HepG2 (cell line): ENCODE results near the gene ARRDC1. TPM values are rescaled to one million over a fixed set of nuclear protein-coding genes. Genes with fewer than 3 reads are reported as not detected.

Source experiments
- ARID4A ChIP-seq: sonication (generic); formaldehyde crosslinking; IDR thresholded peaks from 2 replicates; pipeline ENCODE4 v1.5.0; 2020; ENCODE audit warnings: mild to moderate bottlenecking, missing genetic modification reagents, borderline replicate concordance
- ARID5B ChIP-seq: IDR thresholded peaks from 2 replicates; pipeline ENCODE4 v1.4.0; 2020; ENCODE audit warnings: mild to moderate bottlenecking, missing genetic modification reagents
- BCL3 ChIP-seq: sonication (generic); formaldehyde crosslinking; IDR thresholded peaks from 2 replicates; pipeline ENCODE4 v1.5.1; 2020; ENCODE audit warnings: mild to moderate bottlenecking, missing genetic modification reagents, moderate library complexity
- KAT8 ChIP-seq: IDR thresholded peaks from 2 replicates; pipeline ENCODE4 v1.6.1; 2016; ENCODE audit warnings: missing genetic modification reagents, missing compliant biosample characterization
- KMT2B ChIP-seq: IDR thresholded peaks from 2 replicates; pipeline ENCODE4 v1.6.1; 2016; ENCODE audit warnings: missing genetic modification reagents, missing compliant biosample characterization
- MIER2 ChIP-seq: IDR thresholded peaks from 2 replicates; pipeline ENCODE4 v1.6.1; 2016; ENCODE audit warnings: missing biosample characterization, missing genetic modification reagents
- MTF1 ChIP-seq: sonication (generic); formaldehyde crosslinking; IDR thresholded peaks from 2 replicates; pipeline ENCODE4 v1.5.0; 2020; ENCODE audit warnings: missing genetic modification reagents
- RAD21 ChIP-seq: fragments of 450-650 bp; formaldehyde crosslinking; IDR thresholded peaks from 2 replicates; pipeline ENCODE4 v1.5.0; 2020; ENCODE audit warnings: mild to moderate bottlenecking
- RFX3 ChIP-seq: IDR thresholded peaks from 2 replicates; pipeline ENCODE4 v1.6.1; 2016; ENCODE audit warnings: missing biosample characterization, missing genetic modification reagents
- SP140L ChIP-seq: sonication (generic); formaldehyde crosslinking; IDR thresholded peaks from 2 replicates; pipeline ENCODE4 v1.4.0; 2020; ENCODE audit warnings: missing genetic modification reagents, borderline replicate concordance
- TARDBP ChIP-seq: sonication (generic); formaldehyde crosslinking; IDR thresholded peaks from 2 replicates; pipeline ENCODE4 v1.8.0; 2022; ENCODE audit warnings: mild to moderate bottlenecking, missing genetic modification reagents
- ZFP37 ChIP-seq: sonication (generic); formaldehyde crosslinking; IDR thresholded peaks from 2 replicates; pipeline ENCODE4 v1.4.0; 2020; ENCODE audit warnings: missing genetic modification reagents, borderline replicate concordance
- ZFX ChIP-seq: sonication (generic); formaldehyde crosslinking; IDR thresholded peaks from 2 replicates; pipeline ENCODE4 v1.4.0; 2020; ENCODE audit warnings: mild to moderate bottlenecking, low read depth, missing genetic modification reagents, moderate library complexity
- ZMYM2 ChIP-seq: sonication (generic); formaldehyde crosslinking; IDR thresholded peaks from 2 replicates; pipeline ENCODE4 v1.8.0; 2022; ENCODE audit warnings: mild to moderate bottlenecking, missing genetic modification reagents
- ZNF124 ChIP-seq: sonication (generic); formaldehyde crosslinking; IDR thresholded peaks from 2 replicates; pipeline ENCODE4 v1.4.0; 2020; ENCODE audit warnings: missing genetic modification reagents
- ZNF432 ChIP-seq: sonication (generic); formaldehyde crosslinking; IDR thresholded peaks from 2 replicates; pipeline ENCODE4 v1.5.0; 2020; ENCODE audit warnings: missing genetic modification reagents, mild to moderate bottlenecking, borderline replicate concordance
- ZNF589 ChIP-seq: sonication (generic); formaldehyde crosslinking; conservative IDR thresholded peaks from 2 replicates; pipeline ENCODE4 v1.8.0; 2022; ENCODE audit warnings: mild to moderate bottlenecking, moderate library complexity, missing genetic modification reagents
- ZNF747 ChIP-seq: sonication (generic); formaldehyde crosslinking; IDR thresholded peaks from 2 replicates; pipeline ENCODE4 v1.8.1; 2023; ENCODE audit warnings: missing genetic modification reagents, mild to moderate bottlenecking, borderline replicate concordance
- ZNF775 ChIP-seq: sonication (generic); formaldehyde crosslinking; IDR thresholded peaks from 2 replicates; pipeline ENCODE4 v1.4.0; 2020; ENCODE audit warnings: missing genetic modification reagents, mild to moderate bottlenecking, moderate library complexity, borderline replicate concordance
- ZNF776 ChIP-seq: sonication (generic); formaldehyde crosslinking; IDR thresholded peaks from 2 replicates; pipeline ENCODE4 v1.4.0; 2020; ENCODE audit warnings: mild to moderate bottlenecking, missing genetic modification reagents
- polyA plus RNA-seq, 8 experiments: library from polyadenylated mRNA; depleted of rRNA in 3 of 8; stranded (reverse) in 7 of 8; unstranded in 1 of 8; fragments of >200 nt; fragmentation: Illumina TruSeq in 4 of 8; extraction: Trizol in 4 of 8; gene quantifications; 2 replicates each; pipeline versions ENCODE4 v1.2.1 to v1.2.3, GENCODE V29; 2011 to 2016; ENCODE audit warnings: low read depth in 4 of 8, missing spikeins in 1 of 8, mixed read lengths in 1 of 8; ENCODE audit not compliant: insufficient read depth in 1 of 8
- total RNA-seq, 5 experiments: library from RNA; depleted of rRNA; stranded (reverse); fragments of >200 nt; fragmentation: Illumina TruSeq; extraction: Trizol; gene quantifications; 2 replicates each; pipeline ENCODE4 v1.2.3, GENCODE V29; 2016; ENCODE audit warnings: low read depth in 1 of 5

Gene ARRDC1
- total and polyA plus RNA-seq, 2 of the 13 experiments (the other 11 are each of a cell fraction or from before 2014, with no cell fraction given), result 21.7 to 44.4 TPM

DNA sequence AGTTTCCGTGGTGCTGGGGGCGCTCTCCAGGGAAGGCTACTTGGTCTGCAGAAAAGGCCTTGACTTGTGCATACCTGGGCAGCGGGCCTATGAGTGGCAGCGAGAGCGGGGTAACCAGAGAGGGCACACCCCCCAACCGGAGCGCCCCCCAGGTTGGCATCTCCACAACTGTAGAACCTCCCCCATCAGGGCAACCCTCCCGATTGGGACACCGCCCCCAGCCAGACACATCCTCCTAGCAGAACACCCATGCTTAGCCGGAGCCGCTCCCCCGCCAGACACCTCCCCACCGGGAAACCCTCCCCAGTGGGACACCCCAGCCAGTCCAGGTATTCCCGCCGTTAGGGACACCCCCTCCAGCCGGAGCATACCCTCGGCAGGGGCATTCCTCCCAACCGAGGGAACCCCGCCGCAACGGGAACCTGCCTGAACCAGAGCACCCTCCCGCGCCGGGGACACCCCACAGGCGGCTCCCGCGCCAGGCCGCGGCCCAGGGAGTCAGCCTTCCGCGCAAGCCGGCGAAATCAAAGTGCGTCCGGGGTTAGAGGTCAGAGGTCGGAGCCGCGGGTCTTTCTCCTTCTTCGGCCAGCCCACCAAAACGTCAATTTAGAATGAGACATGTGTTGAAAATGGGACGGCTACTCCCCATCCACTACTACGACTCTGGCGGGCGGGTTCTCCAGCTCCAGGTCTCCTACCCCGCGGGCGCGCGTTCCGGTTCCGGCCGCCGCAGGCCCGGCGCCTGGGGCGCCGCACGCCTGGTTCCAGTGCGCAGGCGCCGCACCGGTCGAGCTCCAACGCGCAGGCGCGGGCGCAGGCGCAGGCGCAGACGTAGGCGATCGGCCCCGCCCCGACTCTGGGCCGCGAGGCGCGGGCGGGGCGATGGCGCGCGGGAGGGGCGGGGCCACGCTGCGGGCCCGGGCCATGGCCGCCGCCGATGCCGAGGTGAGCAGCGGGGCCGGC lies 12.9 kb downstream of the ARRDC1 start, which contains the start of gene EHMT1 (continued):
- TF ChIP-seq ARID5B (CRISPR knock-in tag), result no peak
- no peak for TF ChIP-seq ZNF589 (CRISPR knock-in tag)
- peak; percentile 47 for TF ChIP-seq RAD21
- no peak for TF ChIP-seq ZNF124
- no peak for TF ChIP-seq RFX3
- no peak for TF ChIP-seq ZFP37 (CRISPR knock-in tag)
- 0 out of 2 replicates have a peak, but pooled peaks have one; percentile 9 for TF ChIP-seq MIER2
- no peak for TF ChIP-seq ZNF776
- TF ChIP-seq MTF1 (CRISPR knock-in tag), result no peak
- no peak for TF ChIP-seq ZNF775 (CRISPR knock-in tag)
- TF ChIP-seq ARID4A, result peak; percentile 83; the same call in 1 of the 2 replicates
- TF ChIP-seq ZMYM2 (CRISPR knock-in tag), result no peak
- no peak for TF ChIP-seq TARDBP (CRISPR knock-in tag)
- TF ChIP-seq ZNF747 (CRISPR knock-in tag), result no peak
- peak; percentile 94 for TF ChIP-seq ZFX (CRISPR knock-in tag)
- peak; percentile 89 for TF ChIP-seq KAT8 (CRISPR knock-in tag)
- no peak for TF ChIP-seq SP140L (CRISPR knock-in tag)
- TF ChIP-seq ZNF432, result no peak
- peak; percentile 75 for TF ChIP-seq KMT2B (CRISPR knock-in tag)
- peak; percentile 76; the same call in 1 of the 2 replicates for TF ChIP-seq BCL3
